Measurements from ENCODE around the gene EVC2. TPM values are rescaled to one million over a fixed set of nuclear protein-coding genes. Genes with fewer than 3 reads are reported as not detected.

Gene EVC2
- polyA plus RNA-seq, 1 donor (not counting 4 experiments of a cell fraction or from before 2014, with no cell fraction given), result 1.7 TPM

GRCh38 chr4:5532100-5532499 is 176.3 kb downstream of the EVC2 start:
- no peak overlapping the region for H2AFZ ChIP-seq (ENCODE audit: control insufficient read depth, low read length)
- no peaks in the 10 kb centered on the region for H3K4me1 ChIP-seq (ENCODE audit: control insufficient read depth, extremely low read depth, insufficient read depth, low read length)
- H3K9me3 ChIP-seq (ENCODE audit: control insufficient read depth, low read depth, low read length), result no peaks in the 10 kb centered on the region
- H4K20me1 ChIP-seq (ENCODE audit: control insufficient read depth, extremely low read depth, insufficient read depth, low read length), result no peaks in the 10 kb centered on the region
- no peaks in the 10 kb centered on the region for H3K79me2 ChIP-seq (ENCODE audit: control insufficient read depth, insufficient read depth, low read length)
- dilution Hi-C loops (cut with MboI; ENCODE audit: extremely low pct_ligation_motif_present, low sequenced_read_pairs), result no loop called here
- no peak for TF ChIP-seq CTCF (optimal IDR thresholded peaks at IDR 0.05 in 1 of 3, IDR thresholded peaks at IDR 0.05 in 1 of 3, conservative IDR thresholded peaks at IDR 0.05 in 1 of 3; ENCODE audit: extremely low read depth in 1 of 3, insufficient read depth in 2 of 3, low read length in 3 of 3)
- TF ChIP-seq EZH2 (IDR thresholded peaks at IDR 0.05; ENCODE audit: low read length), result no peak
- H3K27me3 ChIP-seq (ENCODE audit: control insufficient read depth, extremely low read depth, insufficient read depth, low read length), result no peaks in the 10 kb centered on the region
- no peak overlapping the region for H3K4me2 ChIP-seq (ENCODE audit: control insufficient read depth, extremely low read depth, insufficient read depth, low read depth, low read length)
- peaks cover 0 to 7% of the 10 kb centered on the region in 2 experiments for H3K36me3 ChIP-seq (ENCODE audit: control insufficient read depth in 2 of 2, extremely low read depth in 1 of 2, insufficient read depth in 2 of 2, low read length in 2 of 2)
- H3K27ac ChIP-seq (ENCODE audit: control insufficient read depth, insufficient read depth, low read length), result no peak overlapping the region
- DNase-seq (ENCODE audit: low read depth, low spot score) (no peak), FAIRE-seq (no peak)
- no peaks in the 10 kb centered on the region for H3K9me1 ChIP-seq (ENCODE audit: control insufficient read depth, extremely low read depth, insufficient read depth, low read length)
- no peak overlapping the region for H3K9ac ChIP-seq (ENCODE audit: control insufficient read depth, extremely low read depth, insufficient read depth, low read length)
- H3K4me3 ChIP-seq (ENCODE audit: control insufficient read depth in 2 of 3, extremely low read depth in 1 of 3, insufficient read depth in 2 of 3, low read depth in 1 of 3, low read length in 3 of 3), result no peak overlapping the region

- FAIRE-seq (no peak), DNase-seq (ENCODE audit: low read depth, low spot score) (no peak)
- Histone ChIP-seq H3K4me3 (ENCODE audit: control insufficient read depth in 2 of 3, extremely low read depth in 1 of 3, insufficient read depth in 2 of 3, low read depth in 1 of 3, low read length in 3 of 3) (no peak overlapping the region), H2AFZ (ENCODE audit: control insufficient read depth, low read length) (no peak overlapping the region), H3K27ac (ENCODE audit: control insufficient read depth, insufficient read depth, low read length) (no peak overlapping the region), H3K9ac (ENCODE audit: control insufficient read depth, extremely low read depth, insufficient read depth, low read length) (no peak overlapping the region), H3K4me1 (ENCODE audit: control insufficient read depth, extremely low read depth, insufficient read depth, low read length) (no peaks in the 10 kb centered on the region), H4K20me1 (ENCODE audit: control insufficient read depth, extremely low read depth, insufficient read depth, low read length) (no peaks in the 10 kb centered on the region), H3K9me1 (ENCODE audit: control insufficient read depth, extremely low read depth, insufficient read depth, low read length) (no peaks in the 10 kb centered on the region), H3K27me3 (ENCODE audit: control insufficient read depth, extremely low read depth, insufficient read depth, low read length) (no peaks in the 10 kb centered on the region), H3K79me2 (ENCODE audit: control insufficient read depth, insufficient read depth, low read length) (no peaks in the 10 kb centered on the region), H3K36me3 (ENCODE audit: control insufficient read depth in 2 of 2, extremely low read depth in 1 of 2, insufficient read depth in 2 of 2, low read length in 2 of 2) (peaks cover 0 to 4% of the 10 kb centered on the region in 2 experiments), H3K9me3 (ENCODE audit: control insufficient read depth, low read depth, low read length) (no peaks in the 10 kb centered on the region), H3K4me2 (ENCODE audit: control insufficient read depth, extremely low read depth, insufficient read depth, low read depth, low read length) (no peak overlapping the region)
- TF ChIP-seq EZH2 (IDR thresholded peaks at IDR 0.05; ENCODE audit: low read length) (no peak), CTCF (optimal IDR thresholded peaks at IDR 0.05 in 1 of 3, IDR thresholded peaks at IDR 0.05 in 1 of 3, conservative IDR thresholded peaks at IDR 0.05 in 1 of 3; ENCODE audit: extremely low read depth in 1 of 3, insufficient read depth in 2 of 3, low read length in 3 of 3) (no peak)
- dilution Hi-C loops (cut with MboI; ENCODE audit: extremely low pct_ligation_motif_present, low sequenced_read_pairs), result no loop called here
Observed at GRCh38 chr4:5528031-5528436, 180.3 kb downstream of the EVC2 start.
